H9 (cell line): Measurements from ENCODE around the gene ATP5PF. TPM values are rescaled to one million over a fixed set of nuclear protein-coding genes. Genes with fewer than 3 reads are reported as not detected.

ENCODE experiments used
- DNase-seq: peaks from one replicate; pipeline ENCODE4 v3.0.0-alpha.2; 2017
- H2AFZ ChIP-seq: one replicate; pipeline ENCODE4 v1.6.1; 2013; ENCODE audit warnings: mild to moderate bottlenecking, low read length, control low read depth, moderate library complexity
- H2AK5ac ChIP-seq: 2 replicates; pipeline ENCODE4 v1.6.1; 2013; ENCODE audit warnings: low read length, control low read depth, mixed read lengths; ENCODE audit not compliant: insufficient read length
- H2BK120ac ChIP-seq: one replicate; pipeline ENCODE4 v1.6.1; 2013; ENCODE audit warnings: low read depth, mild to moderate bottlenecking, low read length, control low read depth, inconsistent platforms; ENCODE audit not compliant: poor library complexity, severe bottlenecking
- H2BK12ac ChIP-seq: 2 replicates; pipeline ENCODE4 v1.6.1; 2013; ENCODE audit warnings: low read length, control low read depth, mixed read lengths, low read depth; ENCODE audit not compliant: insufficient read length
- H2BK15ac ChIP-seq: 2 replicates; pipeline ENCODE4 v1.6.1; 2013; ENCODE audit warnings: low read depth, low read length, control low read depth
- H2BK20ac ChIP-seq: one replicate; pipeline ENCODE4 v1.6.1; 2013; ENCODE audit warnings: low read depth, mild to moderate bottlenecking, low read length, control low read depth, inconsistent platforms; ENCODE audit not compliant: poor library complexity, severe bottlenecking
- H2BK5ac ChIP-seq: 2 replicates; pipeline ENCODE4 v1.6.1; 2013; ENCODE audit warnings: low read length, control low read depth, mixed read lengths; ENCODE audit not compliant: insufficient read length
- H3K14ac ChIP-seq: 2 replicates; pipeline ENCODE4 v1.6.1; 2013; ENCODE audit warnings: low read length, control low read depth; ENCODE audit not compliant: insufficient read depth
- H3K18ac ChIP-seq: 2 replicates; pipeline ENCODE4 v1.6.1; 2013; ENCODE audit warnings: low read depth, mild to moderate bottlenecking, mixed read lengths, low read length, control low read depth; ENCODE audit not compliant: insufficient read length
- H3K23ac ChIP-seq: 2 replicates; pipeline ENCODE4 v1.6.1; 2013; ENCODE audit warnings: low read length, control low read depth, mixed read lengths, low read depth; ENCODE audit not compliant: insufficient read length
- H3K23me2 ChIP-seq: 2 replicates; pipeline ENCODE4 v1.6.1; 2013; ENCODE audit warnings: low read depth, mild to moderate bottlenecking, mixed read lengths, low read length, control low read depth; ENCODE audit not compliant: insufficient read length, poor library complexity, severe bottlenecking
- H3K27ac ChIP-seq: 2 replicates; pipeline ENCODE4 v1.5.1; 2013; ENCODE audit warnings: low read length, control low read depth, mixed read lengths, low read depth; ENCODE audit not compliant: insufficient read length
- H3K27me3 ChIP-seq: 2 replicates; pipeline ENCODE4 v1.6.1; 2013; ENCODE audit warnings: low read length, control low read depth, inconsistent platforms; ENCODE audit not compliant: insufficient read depth
- H3K4ac ChIP-seq: 2 replicates; pipeline ENCODE4 v1.6.1; 2013; ENCODE audit warnings: low read depth, mild to moderate bottlenecking, control low read depth, inconsistent platforms, low read length, moderate library complexity
- H3K4me1 ChIP-seq: 2 replicates; pipeline ENCODE4 v1.6.1; 2013; ENCODE audit warnings: low read length, control low read depth, inconsistent platforms; ENCODE audit not compliant: insufficient read depth
- H3K4me2 ChIP-seq: 2 replicates; pipeline ENCODE4 v1.6.1; 2013; ENCODE audit warnings: low read length, control low read depth, mixed read lengths; ENCODE audit not compliant: insufficient read length, insufficient read depth
- H3K56ac ChIP-seq: 2 replicates; pipeline ENCODE4 v1.6.1; 2013; ENCODE audit warnings: low read depth, mild to moderate bottlenecking, mixed read lengths, low read length, control low read depth; ENCODE audit not compliant: insufficient read length
- H3K79me1 ChIP-seq: 2 replicates; pipeline ENCODE4 v1.6.1; 2013; ENCODE audit warnings: low read depth, mild to moderate bottlenecking, moderate library complexity, low read length, control low read depth, inconsistent platforms; ENCODE audit not compliant: insufficient read depth, poor library complexity, severe bottlenecking
- H3K79me2 ChIP-seq: 2 replicates; pipeline ENCODE4 v1.6.1; 2013; ENCODE audit warnings: low read length, control low read depth, inconsistent platforms; ENCODE audit not compliant: insufficient read depth
- H3K9ac ChIP-seq: 2 replicates; pipeline ENCODE4 v1.6.1; 2013; ENCODE audit warnings: low read length, control low read depth, mixed read lengths; ENCODE audit not compliant: insufficient read length; ENCODE audit errors: extremely low read depth
- H3K9me3 ChIP-seq: one replicate; pipeline ENCODE4 v1.6.1; 2013; ENCODE audit warnings: low read depth, low read length, inconsistent platforms; ENCODE audit not compliant: control insufficient read depth
- H3T11ph ChIP-seq: one replicate; pipeline ENCODE4 v1.6.1; 2013; ENCODE audit warnings: mild to moderate bottlenecking, low read length, control low read depth, inconsistent platforms
- H4K20me1 ChIP-seq: one replicate; pipeline ENCODE4 v1.6.1; 2013; ENCODE audit not compliant: control insufficient read depth, insufficient read length, insufficient read depth
- H4K5ac ChIP-seq: 2 replicates; pipeline ENCODE4 v1.6.1; 2013; ENCODE audit warnings: low read depth, mild to moderate bottlenecking, mixed read lengths, low read length, control low read depth; ENCODE audit not compliant: insufficient read length
- H4K8ac ChIP-seq: replicated peaks from 2 replicates; pipeline ENCODE4 v1.6.1; 2013; ENCODE audit warnings: low read length, control low read depth, mixed read lengths, low read depth; ENCODE audit not compliant: insufficient read length
- H4K91ac ChIP-seq: 2 replicates; pipeline ENCODE4 v1.6.1; 2013; ENCODE audit warnings: low read depth, mild to moderate bottlenecking, moderate library complexity, mixed read lengths, low read length, control low read depth; ENCODE audit not compliant: insufficient read length
- H3K27ac Mint-ChIP-seq, 3 experiments: 2 replicates in 2 of 3; 3 replicates in 1 of 3; pipeline ENCODE4 v1.8.0; 2020 to 2021; ENCODE audit warnings: mixed read lengths in 3 of 3, mild to moderate bottlenecking in 1 of 3, moderate library complexity in 1 of 3
- H3K27me3 Mint-ChIP-seq: 2 replicates; pipeline ENCODE4 v1.8.0; 2021; ENCODE audit warnings: low read depth, mild to moderate bottlenecking, moderate library complexity, mixed read lengths
- H3K36me3 Mint-ChIP-seq, 3 experiments: 2 replicates in 2 of 3; 3 replicates in 1 of 3; pipeline ENCODE4 v1.8.0; 2020 to 2021; ENCODE audit warnings: low read depth in 3 of 3, mixed read lengths in 3 of 3; ENCODE audit not compliant: insufficient read depth in 1 of 3
- H3K4me1 Mint-ChIP-seq, 2 experiments: 2 replicates each; pipeline ENCODE4 v1.8.0; 2020; ENCODE audit warnings: mixed read lengths in 2 of 2
- H3K4me3 Mint-ChIP-seq, 2 experiments: 2 replicates in 1 of 2; 3 replicates in 1 of 2; pipeline ENCODE4 v1.8.0; 2020 to 2021; ENCODE audit warnings: mild to moderate bottlenecking in 2 of 2, mixed read lengths in 2 of 2, moderate library complexity in 1 of 2
- H3K9me3 Mint-ChIP-seq, 2 experiments: 2 replicates in 1 of 2; 3 replicates in 1 of 2; pipeline ENCODE4 v1.8.0; 2020; ENCODE audit warnings: mild to moderate bottlenecking in 2 of 2, mixed read lengths in 2 of 2, moderate library complexity in 1 of 2
- CTCF ChIP-seq: fragments of 200-600 bp; sonication (generic); conservative IDR thresholded peaks from 3 replicates; pipeline ENCODE4 v1.8.0; 2021; ENCODE audit warnings: antibody characterized with exemption, mild to moderate bottlenecking
- WGBS: extraction: QIAGEN DNeasy Blood & Tissue Kit; methylation state at CpG from one replicate; pipeline ENCODE4 v1.1.7; 2013; ENCODE audit warnings: missing lambda C conversion rate, low lambda C conversion rate, mixed read lengths; ENCODE audit not compliant: insufficient read length; ENCODE audit errors: extremely low coverage; 5-methylcytosine and 5-hydroxymethylcytosine counted together
- total RNA-seq: library from RNA; stranded (reverse); gene quantifications from 2 replicates; pipeline ENCODE4 v1.2.1, GENCODE V29; 2021

The ATP5PF gene
- total RNA-seq, 1 experiment from 2014 or later: 143 TPM

- Histone ChIP-seq H2AFZ (no peak overlapping the region), H2BK120ac (no peak overlapping the region), H4K20me1 (no peaks in the 10 kb centered on the region), H3K4me2 (no peak overlapping the region), H3T11ph (no peak overlapping the region), H4K5ac (no peak overlapping the region), H4K8ac (no peak overlapping the region), H3K27me3 (no peaks in the 10 kb centered on the region), H2AK5ac (no peak overlapping the region), H3K23ac (no peak overlapping the region), H3K27ac (no peak overlapping the region), H3K9ac (no peak overlapping the region), H3K23me2 (no peaks in the 10 kb centered on the region), H3K4me1 (no peaks in the 10 kb centered on the region), H2BK12ac (no peak overlapping the region), H2BK20ac (no peak overlapping the region), H3K18ac (no peak overlapping the region), H3K4ac (no peak overlapping the region), H2BK5ac (no peak overlapping the region), H4K91ac (no peak overlapping the region), H2BK15ac (no peak overlapping the region), H3K79me2 (no peaks in the 10 kb centered on the region), H3K56ac (no peak overlapping the region), H3K79me1 (no peaks in the 10 kb centered on the region), H3K14ac (no peak overlapping the region), H3K9me3 (no peaks in the 10 kb centered on the region)
- peaks cover 5% of the 10 kb centered on the region in 2 experiments for H3K4me1 Mint-ChIP-seq
- no peak overlapping the region for H3K4me3 Mint-ChIP-seq
- no peaks in the 10 kb centered on the region for H3K9me3 Mint-ChIP-seq
- no CpG with 5 or more reads among the region's 5 CpGs for WGBS
- TF ChIP-seq CTCF: peak; percentile 31; the same call in 2 of the 3 replicates
- H3K27me3 Mint-ChIP-seq: no peaks in the 10 kb centered on the region; the same call in 1 of the 2 replicates
- H3K36me3 Mint-ChIP-seq: no peaks in the 10 kb centered on the region
- H3K27ac Mint-ChIP-seq: no peak overlapping the region
- DNase-seq: peak; percentile 38
Observed at GRCh38 chr21:25709684-25710265, 24.9 kb downstream of the ATP5PF start.
